IgD-negative memory B cell (primary cell): Measurements from ENCODE around the gene CHCHD4. TPM values are rescaled to one million over a fixed set of nuclear protein-coding genes. Genes with fewer than 3 reads are reported as not detected.
"Not testable (repeated sequence)": the region's sequence is repeated elsewhere in the genome, so short reads cannot be mapped to it uniquely, and the experiment has no call there.

ENCODE experiments used
- H3K27ac Mint-ChIP-seq, 3 donors: one replicate each; pipeline ENCODE4 v1.8.0; 2020 to 2022; ENCODE audit warnings: mild to moderate bottlenecking in 3 of 3, mixed read lengths in 3 of 3, moderate library complexity in 1 of 3
- H3K27me3 Mint-ChIP-seq: one replicate; pipeline ENCODE4 v1.8.0; 2021; ENCODE audit warnings: mixed read lengths
- H3K36me3 Mint-ChIP-seq: one replicate; pipeline ENCODE4 v1.8.0; 2020; ENCODE audit warnings: mild to moderate bottlenecking, mixed read lengths
- H3K4me1 Mint-ChIP-seq, 3 donors: one replicate each; pipeline ENCODE4 v1.8.0; 2020 to 2022; ENCODE audit warnings: mixed read lengths in 3 of 3, mild to moderate bottlenecking in 1 of 3
- H3K4me3 Mint-ChIP-seq, 4 donors: one replicate each; pipeline ENCODE4 v1.8.0; 2020 to 2022; ENCODE audit warnings: mild to moderate bottlenecking in 4 of 4, mixed read lengths in 4 of 4, moderate library complexity in 3 of 4
- H3K9me3 Mint-ChIP-seq, 3 donors: one replicate each; pipeline ENCODE4 v1.8.0; 2020 to 2021; ENCODE audit warnings: mixed read lengths in 3 of 3, mild to moderate bottlenecking in 1 of 3
- polyA plus RNA-seq: library from polyadenylated mRNA; unstranded; fragments of 300-500 nt; fragmentation: Illumina TruSeq; gene quantifications from one replicate; pipeline ENCODE4 v1.2.3, GENCODE V29; 2021

The CHCHD4 gene
- polyA plus RNA-seq, 1 donor from 2014 or later: 18.7 TPM

DNA sequence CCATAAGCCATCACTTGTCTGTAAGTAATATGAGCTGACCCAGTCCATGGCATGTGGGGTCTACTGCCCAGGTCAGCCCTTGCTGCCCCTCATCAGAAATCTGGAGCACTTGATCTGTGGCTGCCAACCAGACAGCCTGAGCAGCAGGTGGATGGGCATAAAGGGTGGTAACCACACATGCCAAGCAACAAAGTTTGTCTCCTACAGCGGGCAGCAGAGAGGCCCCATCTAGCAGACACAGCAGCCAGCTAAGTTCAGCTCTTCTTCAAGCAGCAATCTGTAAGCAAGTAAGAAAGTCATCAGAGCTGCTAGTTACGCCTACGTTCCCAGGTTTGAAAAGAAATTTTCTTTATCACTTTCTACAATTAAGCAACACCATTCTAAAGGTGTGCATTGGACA, 27.9 kb downstream of the CHCHD4 start:
- Mint-ChIP-seq H3K9me3 (peaks cover 0 to 14% (median 6%) of the 10 kb centered on the region in 3 donors), H3K4me3 (no peak overlapping the region), H3K36me3 (no peaks in the 10 kb centered on the region), H3K27ac (no peak overlapping the region), H3K27me3 (peaks cover 14% of the 10 kb centered on the region), H3K4me1 (no peaks in the 10 kb centered on the region)

DNA sequence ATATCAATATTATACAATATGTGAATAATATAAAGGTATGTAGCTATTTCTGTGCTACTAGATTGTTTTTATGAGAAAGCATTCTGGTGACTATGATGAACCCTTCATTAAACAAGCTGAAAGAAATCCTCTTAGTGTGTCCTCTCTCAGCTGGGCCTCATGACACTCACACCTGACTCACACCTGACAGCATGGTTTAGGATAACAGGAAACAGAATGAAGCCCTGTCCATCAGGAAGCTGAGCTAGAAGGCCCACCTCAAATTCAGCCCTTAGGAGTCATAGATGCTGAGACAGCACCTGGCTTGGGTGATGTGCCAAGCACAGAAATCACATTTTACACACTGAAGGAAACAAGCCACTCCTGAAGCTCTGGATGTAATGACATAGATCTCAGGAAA, 30.8 kb downstream of the CHCHD4 start:
- Mint-ChIP-seq H3K27ac (no peak overlapping the region), H3K4me1 (no peaks in the 10 kb centered on the region), H3K4me3 (no peak overlapping the region), H3K9me3 (peaks cover 0 to 14% (median 6%) of the 10 kb centered on the region in 3 donors), H3K36me3 (no peaks in the 10 kb centered on the region), H3K27me3 (peaks cover 18% of the 10 kb centered on the region)

DNA sequence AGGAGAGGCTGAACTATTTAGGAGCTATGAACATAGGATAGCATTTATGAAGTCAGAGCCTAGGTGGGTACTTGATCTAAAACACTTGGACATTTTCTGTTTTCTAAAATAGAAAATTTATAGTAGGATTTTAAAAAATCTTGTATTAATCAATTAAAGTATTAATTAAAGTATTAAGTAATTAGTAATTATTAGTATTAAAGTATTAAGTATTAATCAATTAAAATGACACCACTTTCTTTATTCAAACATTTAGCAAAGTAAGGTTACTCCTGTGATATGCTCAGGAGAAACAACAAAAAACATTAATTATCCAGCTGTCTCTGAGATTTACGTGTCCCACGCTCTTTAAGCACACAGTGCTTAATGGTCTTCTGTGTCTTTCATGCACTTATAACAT, 32.2 kb downstream of the CHCHD4 start:
- no peak overlapping the region for H3K4me3 Mint-ChIP-seq
- H3K27ac Mint-ChIP-seq: no peak overlapping the region
- peaks cover 3% of the 10 kb centered on the region for H3K36me3 Mint-ChIP-seq
- H3K9me3 Mint-ChIP-seq: peaks cover 3 to 14% (median 3%) of the 10 kb centered on the region in 3 donors
- no peaks in the 10 kb centered on the region for H3K4me1 Mint-ChIP-seq
- peaks cover 16% of the 10 kb centered on the region for H3K27me3 Mint-ChIP-seq

DNA sequence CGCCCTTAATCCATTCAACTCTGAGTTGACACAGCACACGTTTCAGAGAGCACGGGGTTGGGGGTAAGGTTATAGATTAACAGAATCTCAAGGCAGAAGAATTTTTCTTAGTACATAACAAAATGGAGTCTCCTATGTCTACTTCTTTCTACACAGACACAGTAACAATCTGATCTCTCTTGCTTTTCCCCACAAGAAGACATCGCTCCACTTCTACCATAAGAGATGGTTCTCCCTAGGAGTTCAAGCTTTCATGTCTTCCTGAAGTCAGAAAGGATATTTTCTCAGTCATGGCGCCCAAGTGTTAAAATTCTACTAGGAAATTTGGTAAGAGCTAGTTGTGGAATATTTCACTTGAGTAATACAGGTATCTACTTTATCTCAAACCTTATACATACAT, 32.7 kb downstream of the CHCHD4 start:
- peaks cover 0 to 15% (median 6%) of the 10 kb centered on the region in 3 donors for H3K9me3 Mint-ChIP-seq
- not testable (repeated sequence) for H3K4me3 Mint-ChIP-seq, H3K27ac Mint-ChIP-seq, H3K36me3 Mint-ChIP-seq, H3K4me1 Mint-ChIP-seq
- H3K27me3 Mint-ChIP-seq: peaks cover 13% of the 10 kb centered on the region

DNA sequence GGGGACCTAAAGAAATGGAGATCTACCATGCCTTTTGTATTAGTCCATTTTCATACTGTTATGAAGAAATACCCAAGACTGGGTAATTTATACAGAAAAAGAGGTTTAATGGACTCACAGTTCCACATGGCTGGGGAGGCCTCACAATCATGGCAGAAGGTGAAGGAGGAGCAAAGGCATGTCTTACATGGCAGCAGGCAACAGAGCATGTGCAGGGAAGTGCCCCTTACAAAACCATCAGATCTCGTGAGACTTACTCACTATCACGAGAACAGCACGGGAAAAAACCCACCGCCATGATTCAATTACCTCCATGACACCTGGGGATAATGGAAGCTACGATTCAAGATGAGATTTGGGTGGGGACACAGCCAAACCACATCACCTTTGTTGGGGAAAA, 37.2 kb downstream of the CHCHD4 start:
- H3K36me3 Mint-ChIP-seq, H3K27ac Mint-ChIP-seq, H3K4me1 Mint-ChIP-seq, H3K27me3 Mint-ChIP-seq: not testable (repeated sequence)
- Mint-ChIP-seq H3K9me3 (peaks cover 0 to 18% (median 9%) of the 10 kb centered on the region in 3 donors), H3K4me3 (peak overlapping the region in 1 of 4 donors; percentile 6)

DNA sequence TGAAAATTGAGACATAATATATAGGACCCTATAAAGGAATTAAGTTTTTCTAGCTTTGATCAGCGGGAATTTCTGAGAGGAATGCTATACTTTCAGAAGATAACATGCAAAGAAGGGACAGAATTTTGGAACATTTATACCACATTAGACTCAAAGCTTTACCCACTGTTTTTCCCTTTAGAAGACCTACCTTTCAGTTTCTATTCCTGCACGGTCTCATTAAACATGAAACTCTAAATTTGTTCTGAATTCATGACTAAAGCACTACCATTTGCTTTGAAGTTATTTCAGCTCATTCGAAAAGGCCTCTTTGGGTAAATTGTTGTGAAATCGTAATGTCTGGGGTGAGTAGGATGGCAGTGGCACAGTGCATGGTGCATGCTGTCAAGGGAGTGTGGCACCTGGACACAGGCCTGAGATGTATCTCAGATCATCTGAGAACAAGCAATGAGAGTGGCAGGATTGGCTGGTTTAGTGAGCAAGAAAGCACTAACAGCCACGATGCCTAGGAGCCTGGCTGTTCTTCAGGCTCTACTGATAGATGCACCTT, 42.5 kb downstream of the CHCHD4 start:
- Mint-ChIP-seq H3K9me3 (peaks cover 0 to 12% (median 8%) of the 10 kb centered on the region in 3 donors), H3K36me3 (peaks cover 1% of the 10 kb centered on the region), H3K27me3 (peaks cover 2% of the 10 kb centered on the region), H3K27ac (no peak overlapping the region), H3K4me1 (no peaks in the 10 kb centered on the region), H3K4me3 (no peak overlapping the region)

DNA sequence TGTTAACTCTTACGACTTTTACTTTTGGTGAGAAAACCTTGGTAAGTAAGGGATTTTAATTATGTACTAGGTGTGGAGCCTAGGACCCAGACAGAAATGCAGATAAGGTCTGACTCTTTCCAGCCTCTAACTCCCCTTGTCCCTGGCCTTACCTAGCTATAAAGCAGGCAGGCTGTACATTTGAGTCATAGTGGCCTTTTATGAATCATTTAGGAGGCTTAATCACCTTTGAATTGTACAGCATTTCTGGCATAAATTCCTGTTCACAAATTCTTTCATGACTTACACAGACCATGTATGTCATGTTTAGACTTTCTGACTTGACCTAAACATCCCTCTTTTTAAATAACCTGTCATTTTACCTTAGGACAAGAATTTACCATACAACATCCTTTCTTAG, 47.4 kb downstream of the CHCHD4 start:
- Mint-ChIP-seq H3K4me1 (no peaks in the 10 kb centered on the region), H3K27me3 (peaks cover 2% of the 10 kb centered on the region), H3K9me3 (peaks cover 2 to 8% (median 7%) of the 10 kb centered on the region in 3 donors), H3K36me3 (no peaks in the 10 kb centered on the region), H3K27ac (no peak overlapping the region), H3K4me3 (no peak overlapping the region)

DNA sequence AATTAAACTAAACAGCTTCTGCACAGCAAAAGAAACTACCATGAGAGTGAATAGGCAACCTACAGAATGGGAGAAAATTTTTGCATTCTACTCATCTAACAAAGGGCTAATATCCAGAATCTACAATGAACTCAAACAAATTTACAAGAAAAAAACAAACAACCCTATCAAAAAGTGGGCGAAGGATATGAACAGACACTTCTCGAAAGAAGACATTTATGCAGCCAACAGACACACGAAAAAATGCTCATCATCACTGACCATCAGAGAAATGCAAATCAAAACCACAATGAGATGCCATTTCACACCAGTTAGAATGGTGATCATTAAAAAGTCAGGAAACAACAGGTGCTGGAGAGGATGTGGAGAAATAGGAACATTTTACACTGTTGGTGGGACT, 49.4 kb downstream of the CHCHD4 start:
- not testable (repeated sequence) for H3K27me3 Mint-ChIP-seq, H3K27ac Mint-ChIP-seq, H3K4me3 Mint-ChIP-seq, H3K36me3 Mint-ChIP-seq, H3K4me1 Mint-ChIP-seq, H3K9me3 Mint-ChIP-seq

DNA sequence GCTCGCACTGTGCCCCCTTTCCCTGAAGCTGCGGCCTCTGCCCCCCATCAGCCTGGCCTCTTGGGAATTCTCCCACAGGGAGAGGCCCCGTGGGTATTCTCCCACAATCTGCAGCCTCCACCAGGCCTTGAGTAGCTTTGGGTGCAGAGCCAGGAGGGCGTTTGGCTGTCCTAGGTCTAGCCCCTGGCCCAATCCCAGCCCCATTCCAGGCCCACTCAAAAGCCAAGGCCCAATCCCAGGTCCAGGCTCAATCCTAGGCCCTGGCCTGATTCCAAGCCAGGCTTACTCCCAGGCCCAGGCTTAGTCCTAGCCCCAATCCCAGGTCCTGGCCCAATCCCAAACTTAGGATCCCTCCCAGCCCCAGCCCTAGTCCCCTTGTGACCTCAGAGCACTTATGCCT, 59.8 kb downstream of the CHCHD4 start:
- H3K27ac Mint-ChIP-seq: no peak overlapping the region
- peak overlapping the region in 1 of 4 donors; percentile 39 for H3K4me3 Mint-ChIP-seq
- H3K27me3 Mint-ChIP-seq: peaks cover 5% of the 10 kb centered on the region
- H3K4me1 Mint-ChIP-seq: no peaks in the 10 kb centered on the region
- H3K36me3 Mint-ChIP-seq: peaks cover 2% of the 10 kb centered on the region
- H3K9me3 Mint-ChIP-seq: no peaks in the 10 kb centered on the region

DNA sequence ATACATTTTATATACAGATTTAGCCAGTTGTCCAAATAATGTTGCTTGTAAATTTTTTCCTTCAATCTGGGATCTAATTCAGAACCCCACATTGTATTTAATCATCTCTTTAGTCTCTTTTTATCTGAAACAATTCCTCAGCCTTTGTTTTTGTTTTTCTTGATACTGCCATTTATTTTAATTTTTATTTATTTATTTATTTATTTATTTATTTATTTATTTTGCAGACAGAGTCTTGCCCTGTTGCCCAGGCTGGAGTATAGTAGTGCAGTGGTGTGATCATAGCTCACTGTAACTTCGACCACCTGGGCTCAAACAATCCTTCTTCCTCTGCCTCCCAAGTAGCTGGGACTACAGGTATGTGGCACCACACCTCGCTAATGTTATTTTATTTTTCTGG, 61.5 kb downstream of the CHCHD4 start:
- Mint-ChIP-seq H3K36me3 (peaks cover 2% of the 10 kb centered on the region), H3K4me3 (no peak overlapping the region), H3K9me3 (peaks cover 0 to 1% (median 0%) of the 10 kb centered on the region in 3 donors), H3K27me3 (peaks cover 8% of the 10 kb centered on the region), H3K4me1 (no peaks in the 10 kb centered on the region), H3K27ac (no peak overlapping the region)

Other genes starting within 250 kb of the CHCHD4 start
- 0.23 TPM for gene WNT7A, start 244.8 kb downstream of the CHCHD4 start, polyA plus RNA-seq
- 40.0 TPM for gene TMEM43, start 182 bp upstream of the CHCHD4 start, polyA plus RNA-seq
- gene XPC, start 53.7 kb upstream of the CHCHD4 start, polyA plus RNA-seq: 40.6 TPM
- 25.3 TPM for gene LSM3, start 53.9 kb upstream of the CHCHD4 start, polyA plus RNA-seq